Middle frontal gyrus (tissue), 1 donor: Measurements from ENCODE around the gene FERMT1.

ENCODE experiments used
- DNase-seq: peaks from one replicate; pipeline ENCODE4 v3.0.0-alpha.2; 2015; ENCODE audit warnings: low spot score; ENCODE audit errors: extremely low spot score

Gene FERMT1

GRCh38 chr20:6122873-6123648 lies at the start of gene FERMT1:
FERMT1 (minus strand) TSS chr20:6123030; CDS start chr20:6119554, 3,476 bp downstream.
- no peak for DNase-seq

- no peak for DNase-seq
These were observed 46.4 kb upstream of the FERMT1 start for GRCh38 chr20:6169251-6169650.

- DNase-seq = no peak
These were observed 45.4 kb upstream of the FERMT1 start for GRCh38 chr20:6168204-6168603.

- no peak for DNase-seq
These were observed 42.5 kb upstream of the FERMT1 start for GRCh38 chr20:6165346-6165745.

- no peak for DNase-seq
These were observed 41.9 kb upstream of the FERMT1 start for GRCh38 chr20:6164421-6165341.

GRCh38 chr20:6160736-6161135 lies 37.9 kb upstream of the FERMT1 start:
- DNase-seq = no peak

GRCh38 chr20:6157345-6157744 lies 34.5 kb upstream of the FERMT1 start:
- no peak for DNase-seq

GRCh38 chr20:6152777-6153176 lies 29.9 kb upstream of the FERMT1 start:
- DNase-seq = no peak

GRCh38 chr20:6148073-6148472 lies 25.2 kb upstream of the FERMT1 start:
- DNase-seq = no peak

- peak; percentile 74 for DNase-seq
These were observed 19.6 kb upstream of the FERMT1 start for GRCh38 chr20:6142348-6142993.

GRCh38 chr20:6140947-6141346 lies 18.1 kb upstream of the FERMT1 start:
- DNase-seq = no peak

GRCh38 chr20:6135347-6135746 lies 12.5 kb upstream of the FERMT1 start:
- no peak for DNase-seq

GRCh38 chr20:6134592-6134991 lies 11.8 kb upstream of the FERMT1 start:
- no peak for DNase-seq

- no peak for DNase-seq
These were observed 7.2 kb upstream of the FERMT1 start for GRCh38 chr20:6130045-6130444.

GRCh38 chr20:6127825-6128224 lies 5.0 kb upstream of the FERMT1 start:
- DNase-seq = no peak

GRCh38 chr20:6126846-6127245 lies 4.0 kb upstream of the FERMT1 start:
- no peak for DNase-seq

- DNase-seq = no peak
These were observed 802 bp upstream of the FERMT1 start for GRCh38 chr20:6123649-6124014.

- no peak for DNase-seq
These were observed 538 bp downstream of the FERMT1 start for GRCh38 chr20:6122111-6122872.

- DNase-seq = no peak
These were observed 1.3 kb downstream of the FERMT1 start for GRCh38 chr20:6121504-6121903.

- DNase-seq = no peak
These were observed 2.3 kb downstream of the FERMT1 start for GRCh38 chr20:6120491-6120988.

GRCh38 chr20:6116758-6117157 lies 6.1 kb downstream of the FERMT1 start:
- DNase-seq = no peak
